Mesodermal cell (in vitro differentiated cells): ENCODE data around the gene AQP6.

Experiments used
- H3K27ac ChIP-seq: 2 replicates; pipeline ENCODE4 v1.7.0; 2013; ENCODE audit warnings: mild to moderate bottlenecking, low read depth, low read length, moderate library complexity; ENCODE audit not compliant: severe bottlenecking
- H3K36me3 ChIP-seq: 2 replicates; pipeline ENCODE4 v1.7.1; 2013; ENCODE audit warnings: mild to moderate bottlenecking, low read length, moderate library complexity; ENCODE audit not compliant: control insufficient read depth, insufficient read depth
- H3K4me1 ChIP-seq: one replicate; pipeline ENCODE4 v1.7.1; 2013; ENCODE audit warnings: mild to moderate bottlenecking, low read length; ENCODE audit not compliant: insufficient read depth, control insufficient read depth, poor library complexity, severe bottlenecking
- H3K4me3 ChIP-seq: 2 replicates; pipeline ENCODE4 v1.7.0; 2013; ENCODE audit warnings: low read length, control low read depth, mild to moderate bottlenecking; ENCODE audit not compliant: insufficient read depth, poor library complexity, severe bottlenecking; ENCODE audit errors: extremely low read depth
- H3K9me3 ChIP-seq: 2 replicates; pipeline ENCODE4 v1.7.1; 2013; ENCODE audit warnings: mild to moderate bottlenecking, low read length, moderate library complexity; ENCODE audit not compliant: control insufficient read depth
- WGBS, 2 experiments: methylation state at CpG; one replicate each; pipeline ENCODE4 v1.1.5; 2013; ENCODE audit warnings: missing lambda C conversion rate in 2 of 2; ENCODE audit not compliant: insufficient coverage in 2 of 2; 5-methylcytosine and 5-hydroxymethylcytosine counted together

The AQP6 gene

GRCh38 chr12:49951411-49952240, 21.1 kb upstream of the AQP6 start:
- Histone ChIP-seq H3K4me3 (no peak overlapping the region), H3K4me1 (peaks cover 6% of the 10 kb centered on the region), H3K27ac (no peak overlapping the region), H3K9me3 (no peaks in the 10 kb centered on the region), H3K36me3 (no peaks in the 10 kb centered on the region)
- 80 to 90% methylated on average over 12 to 14 of the region's 14 CpGs for WGBS, 2 experiments

- Histone ChIP-seq H3K27ac (no peak overlapping the region), H3K4me3 (no peak overlapping the region), H3K4me1 (peaks cover 6% of the 10 kb centered on the region), H3K9me3 (no peaks in the 10 kb centered on the region), H3K36me3 (no peaks in the 10 kb centered on the region)
- WGBS, 2 experiments, result 88% methylated on average over 1 of the region's 1 CpG; no CpG with 5 or more reads in 1 of the 2 experiments
These were observed 20.2 kb upstream of the AQP6 start for GRCh38 chr12:49952391-49953055.

DNA sequence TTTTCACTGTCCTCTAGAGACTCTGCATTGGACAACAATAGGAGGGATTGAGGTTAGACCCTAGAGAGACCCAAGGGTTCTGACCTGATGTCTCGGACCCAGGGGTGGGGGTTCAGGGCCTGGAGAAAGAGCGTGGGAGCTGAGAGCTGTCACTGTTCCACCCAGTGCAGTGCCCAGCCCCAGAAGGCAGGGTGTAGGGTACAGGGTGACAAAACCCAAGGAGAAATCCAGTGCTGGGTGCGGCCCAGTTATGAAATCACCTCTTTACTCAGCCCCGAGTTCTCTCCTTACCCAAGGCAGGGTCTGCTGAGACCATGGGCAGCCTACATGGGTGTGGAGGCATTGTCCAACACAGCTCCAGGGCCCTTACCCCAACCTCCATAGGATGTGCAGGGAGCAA, 19.6 kb upstream of the AQP6 start:
- no peaks in the 10 kb centered on the region for H3K36me3 ChIP-seq
- no peak overlapping the region for H3K4me3 ChIP-seq
- H3K4me1 ChIP-seq, result peaks cover 6% of the 10 kb centered on the region
- H3K27ac ChIP-seq, result no peak overlapping the region
- H3K9me3 ChIP-seq, result no peaks in the 10 kb centered on the region
- 94 to 100% methylated on average over 3 to 4 of the region's 4 CpGs for WGBS, 2 experiments

- Histone ChIP-seq H3K36me3 (no peaks in the 10 kb centered on the region), H3K9me3 (no peaks in the 10 kb centered on the region), H3K27ac (no peak overlapping the region), H3K4me1 (peaks cover 6% of the 10 kb centered on the region), H3K4me3 (no peak overlapping the region)
- 90 to 91% methylated on average over 6 to 17 of the region's 21 CpGs for WGBS, 2 experiments
These were observed 18.5 kb upstream of the AQP6 start for GRCh38 chr12:49953961-49954846.

GRCh38 chr12:49954863-49955830, 17.6 kb upstream of the AQP6 start:
- H3K4me1 ChIP-seq, result peaks cover 12% of the 10 kb centered on the region
- H3K36me3 ChIP-seq, result no peaks in the 10 kb centered on the region
- no peaks in the 10 kb centered on the region for H3K9me3 ChIP-seq
- no peak overlapping the region for H3K27ac ChIP-seq
- 88 to 91% methylated on average over 46 to 48 of the region's 53 CpGs for WGBS, 2 experiments
- H3K4me3 ChIP-seq, result no peak overlapping the region

GRCh38 chr12:49955899-49956662, 16.7 kb upstream of the AQP6 start:
- H3K4me1 ChIP-seq, result peaks cover 10% of the 10 kb centered on the region
- no peaks in the 10 kb centered on the region for H3K36me3 ChIP-seq
- H3K4me3 ChIP-seq, result no peak overlapping the region
- 84 to 89% methylated on average over 10 of the region's 13 CpGs for WGBS, 2 experiments
- no peaks in the 10 kb centered on the region for H3K9me3 ChIP-seq
- no peak overlapping the region for H3K27ac ChIP-seq

DNA sequence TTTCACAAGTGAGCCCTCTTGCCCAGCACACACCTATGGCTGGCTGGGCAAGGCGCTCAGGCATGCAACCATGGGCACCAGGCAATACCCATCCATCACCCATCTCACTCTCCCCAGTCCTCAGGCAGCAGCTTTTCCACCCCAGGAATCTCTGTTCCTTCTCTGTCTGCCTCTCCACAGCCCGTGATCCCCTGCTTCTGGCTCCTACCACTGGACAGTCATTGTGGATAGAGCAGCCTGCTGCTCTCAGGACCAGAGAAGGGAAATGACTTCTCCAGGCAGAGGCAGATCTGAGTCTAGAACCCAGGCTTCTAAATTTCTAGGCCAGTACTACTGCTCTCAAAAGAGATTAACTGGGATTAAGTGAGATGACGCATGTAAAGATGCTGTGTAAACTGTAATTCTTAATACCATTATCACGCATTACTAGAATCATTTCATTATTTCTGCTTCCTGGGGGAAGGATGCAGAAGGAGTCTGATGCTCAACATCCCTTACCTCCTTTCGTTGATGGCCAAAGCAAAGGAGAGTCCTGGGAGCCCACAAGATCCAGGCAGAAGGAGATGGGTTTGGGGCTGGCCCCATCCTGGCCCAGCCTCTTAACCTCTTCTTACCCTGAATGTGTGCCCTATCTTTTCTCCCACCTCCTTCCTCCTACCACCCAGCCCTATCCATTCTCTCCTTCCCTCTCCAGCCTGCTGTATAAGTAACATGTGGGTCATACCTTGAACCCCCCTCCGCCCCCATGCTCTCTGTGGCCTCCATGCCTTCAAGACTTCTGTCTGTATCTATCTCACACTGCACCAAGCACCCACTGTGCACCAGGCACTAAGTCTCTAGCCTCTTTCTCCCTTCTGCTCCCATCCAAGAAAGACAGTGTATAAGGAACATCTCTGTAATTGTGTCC, 15.8 kb upstream of the AQP6 start:
- Histone ChIP-seq H3K36me3 (no peaks in the 10 kb centered on the region), H3K4me3 (no peak overlapping the region), H3K4me1 (peaks cover 10% of the 10 kb centered on the region), H3K9me3 (no peaks in the 10 kb centered on the region), H3K27ac (no peak overlapping the region)
- 69 to 83% methylated on average over 3 of the region's 6 CpGs for WGBS, 2 experiments

DNA sequence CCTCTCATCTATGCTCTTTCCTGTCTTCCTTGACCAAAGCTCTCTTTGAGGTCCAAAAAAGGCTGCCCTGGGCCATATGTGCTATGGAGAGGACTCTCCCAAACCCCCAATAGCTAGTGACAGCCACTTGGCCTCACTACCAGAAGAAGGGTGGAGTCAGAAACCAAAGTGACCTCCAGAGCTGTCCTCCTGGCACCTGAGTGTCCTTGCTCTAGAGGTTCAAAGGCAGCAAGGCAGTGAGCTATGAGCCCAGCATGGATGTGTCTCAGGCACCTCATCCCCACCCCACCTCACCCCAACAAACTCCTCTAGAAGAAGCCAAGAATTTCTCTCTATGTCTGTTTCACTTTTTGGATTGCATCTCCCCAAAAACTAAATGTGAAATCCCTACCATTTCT, 15.2 kb upstream of the AQP6 start:
- H3K36me3 ChIP-seq, result no peaks in the 10 kb centered on the region
- no peak overlapping the region for H3K27ac ChIP-seq
- H3K4me3 ChIP-seq, result no peak overlapping the region
- peaks cover 10% of the 10 kb centered on the region for H3K4me1 ChIP-seq
- H3K9me3 ChIP-seq, result no peaks in the 10 kb centered on the region
